ENCODE measurements around the gene CTAGE8.
"Not testable (repeated sequence)": the region's sequence is repeated elsewhere in the genome, so short reads cannot be mapped to it uniquely, and the experiment has no call there.

GRCh38 chr7:144245372-144245771 is 23.7 kb downstream of the CTAGE8 start:
- TF ChIP-seq CTCF, POLR2A (IDR thresholded peaks at IDR 0.05): not testable (repeated sequence)
